ENCODE results near the gene SMYD3. TPM values are rescaled to one million over a fixed set of nuclear protein-coding genes. Genes with fewer than 3 reads are reported as not detected.

SMYD3 gene
- total and polyA plus RNA-seq, 9 of the 15 experiments (the other 6 are each of a cell fraction or from before 2014, with no cell fraction given) = 128 to 440 (median 197) TPM

- TF ChIP-seq ZNF592 (IDR thresholded peaks at IDR 0.05) = no peak
- no peak for TF ChIP-seq NFIX (CRISPR knock-in tag; IDR thresholded peaks at IDR 0.05; ENCODE audit: low read depth)
- no peak for TF ChIP-seq ATF6 (CRISPR knock-in tag; IDR thresholded peaks at IDR 0.05)
Observed at GRCh38 chr1:245875581-245876261, 631.4 kb downstream of the SMYD3 start (continued).

Measured in K562 (cell line).